ENCODE data around the gene MMP8.

The MMP8 gene

GRCh38 chr11:102719620-102720277, 5.0 kb downstream of the MMP8 start:
- FAIRE-seq, result no peak

GRCh38 chr11:102717280-102717679, 7.5 kb downstream of the MMP8 start:
- FAIRE-seq, result no peak

- no peak for FAIRE-seq
These were observed 8.2 kb downstream of the MMP8 start for GRCh38 chr11:102716527-102716926.

GRCh38 chr11:102712137-102712536, 12.6 kb downstream of the MMP8 start:
- FAIRE-seq, result no peak

- no peak for FAIRE-seq
These were observed 15.4 kb downstream of the MMP8 start for GRCh38 chr11:102709201-102709945.

GRCh38 chr11:102708654-102709053, 16.1 kb downstream of the MMP8 start:
- no peak for FAIRE-seq

GRCh38 chr11:102705626-102706025, 19.1 kb downstream of the MMP8 start, which contains the start of gene MMP27:
Gene MMP27, minus strand, starts transcription at chr11:102705769. Its CDS starts 55 bp downstream, at chr11:102705714.
- no peak for FAIRE-seq

- FAIRE-seq, result no peak
These were observed 19.9 kb downstream of the MMP8 start for GRCh38 chr11:102704841-102705240.

- FAIRE-seq, result no peak
These were observed 20.8 kb downstream of the MMP8 start for GRCh38 chr11:102703826-102704493.

GRCh38 chr11:102695201-102695600, 29.6 kb downstream of the MMP8 start:
- FAIRE-seq, result no peak

- no peak for FAIRE-seq
These were observed 39.0 kb downstream of the MMP8 start for GRCh38 chr11:102685754-102686153.

- no peak for FAIRE-seq
These were observed 39.4 kb downstream of the MMP8 start for GRCh38 chr11:102685338-102685737.

- no peak for FAIRE-seq
These were observed 41.5 kb downstream of the MMP8 start for GRCh38 chr11:102683277-102683676.

GRCh38 chr11:102680945-102681344, 43.8 kb downstream of the MMP8 start:
- FAIRE-seq, result no peak

GRCh38 chr11:102678022-102678421, 46.7 kb downstream of the MMP8 start:
- FAIRE-seq, result no peak

- no peak for FAIRE-seq
These were observed 48.7 kb downstream of the MMP8 start for GRCh38 chr11:102676084-102676483.

GRCh38 chr11:102669664-102670063, 55.1 kb downstream of the MMP8 start:
- FAIRE-seq, result no peak

- FAIRE-seq, result no peak
These were observed 58.3 kb downstream of the MMP8 start for GRCh38 chr11:102666331-102666957.

GRCh38 chr11:102664001-102664752, 60.6 kb downstream of the MMP8 start:
- no peak for FAIRE-seq

GRCh38 chr11:102662607-102663006, 62.1 kb downstream of the MMP8 start:
- FAIRE-seq, result no peak
